Activated naive CD8-positive, alpha-beta T cell treated with anti-CD3 and anti-CD28 coated beads, Interleukin-2, amount 50 U/mL, for 24 hours (primary cell): ENCODE data around the gene RPS14.
"Not testable (repeated sequence)": the region's sequence is repeated elsewhere in the genome, so short reads cannot be mapped to it uniquely, and the experiment has no call there.

Experiments
- ATAC-seq: fragments of 150-1000 bp; cut with Tn5 transposase; one replicate; pipeline ENCODE4 v1.10.0; 2021
- DNase-seq: peaks from one replicate; pipeline ENCODE4 v3.0.0; 2021
- H3K27ac Mint-ChIP-seq: one replicate; pipeline ENCODE4 v1.8.0; 2021; ENCODE audit warnings: mild to moderate bottlenecking, mixed read lengths
- H3K27me3 Mint-ChIP-seq: one replicate; pipeline ENCODE4 v1.8.0; 2021; ENCODE audit warnings: mixed read lengths
- H3K36me3 Mint-ChIP-seq: one replicate; pipeline ENCODE4 v1.8.0; 2021; ENCODE audit warnings: low read depth, mixed read lengths
- H3K4me1 Mint-ChIP-seq: one replicate; pipeline ENCODE4 v1.8.0; 2021; ENCODE audit warnings: mixed read lengths
- H3K4me3 Mint-ChIP-seq: one replicate; pipeline ENCODE4 v1.8.0; 2021; ENCODE audit warnings: mild to moderate bottlenecking, moderate library complexity, mixed read lengths
- H3K9me3 Mint-ChIP-seq: one replicate; pipeline ENCODE4 v1.8.0; 2021; ENCODE audit warnings: mixed read lengths

Gene RPS14

DNA sequence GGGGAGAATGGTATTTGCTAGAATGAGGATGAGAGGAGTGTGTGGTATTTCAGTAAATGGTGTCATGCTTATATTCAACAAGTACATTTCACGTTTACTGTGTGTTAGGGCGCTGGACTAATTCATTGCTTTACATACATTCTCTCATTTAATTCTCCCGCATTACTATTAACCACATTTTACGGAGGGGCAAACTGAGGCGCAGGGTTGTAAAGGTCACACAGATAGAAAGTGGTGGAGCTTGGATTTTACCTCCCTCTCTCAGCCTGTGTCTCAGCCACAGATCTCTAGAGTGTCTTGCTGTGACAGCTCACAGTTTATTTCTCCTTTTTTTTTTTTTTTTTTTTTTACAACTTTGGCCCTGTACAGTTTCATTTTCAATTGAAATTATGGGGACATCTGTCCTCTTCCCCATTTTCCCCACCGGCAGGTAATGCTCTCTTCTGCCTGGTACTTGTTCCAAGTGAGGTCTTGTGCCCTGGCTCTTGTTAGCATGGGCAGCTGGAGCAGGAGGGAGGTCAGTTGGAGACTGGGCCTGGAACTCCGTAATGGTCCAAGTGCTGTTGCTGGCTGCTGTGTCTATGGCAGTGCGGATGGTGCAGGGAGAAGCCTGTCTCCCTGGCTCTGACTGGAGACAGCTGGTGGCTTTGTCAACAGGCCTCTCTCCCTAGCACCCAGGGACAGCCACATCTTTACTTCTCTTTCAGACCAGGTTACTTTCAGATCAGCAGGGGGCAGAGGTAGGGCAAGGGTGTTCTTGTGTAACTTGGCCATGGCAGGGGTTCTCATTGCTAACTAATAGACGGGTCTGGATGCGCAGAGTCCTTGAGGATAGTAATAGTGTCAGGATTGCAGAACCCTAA is 37.9 kb upstream of the RPS14 start:
- H3K4me1 Mint-ChIP-seq = peaks cover 18% of the 10 kb centered on the region

DNA sequence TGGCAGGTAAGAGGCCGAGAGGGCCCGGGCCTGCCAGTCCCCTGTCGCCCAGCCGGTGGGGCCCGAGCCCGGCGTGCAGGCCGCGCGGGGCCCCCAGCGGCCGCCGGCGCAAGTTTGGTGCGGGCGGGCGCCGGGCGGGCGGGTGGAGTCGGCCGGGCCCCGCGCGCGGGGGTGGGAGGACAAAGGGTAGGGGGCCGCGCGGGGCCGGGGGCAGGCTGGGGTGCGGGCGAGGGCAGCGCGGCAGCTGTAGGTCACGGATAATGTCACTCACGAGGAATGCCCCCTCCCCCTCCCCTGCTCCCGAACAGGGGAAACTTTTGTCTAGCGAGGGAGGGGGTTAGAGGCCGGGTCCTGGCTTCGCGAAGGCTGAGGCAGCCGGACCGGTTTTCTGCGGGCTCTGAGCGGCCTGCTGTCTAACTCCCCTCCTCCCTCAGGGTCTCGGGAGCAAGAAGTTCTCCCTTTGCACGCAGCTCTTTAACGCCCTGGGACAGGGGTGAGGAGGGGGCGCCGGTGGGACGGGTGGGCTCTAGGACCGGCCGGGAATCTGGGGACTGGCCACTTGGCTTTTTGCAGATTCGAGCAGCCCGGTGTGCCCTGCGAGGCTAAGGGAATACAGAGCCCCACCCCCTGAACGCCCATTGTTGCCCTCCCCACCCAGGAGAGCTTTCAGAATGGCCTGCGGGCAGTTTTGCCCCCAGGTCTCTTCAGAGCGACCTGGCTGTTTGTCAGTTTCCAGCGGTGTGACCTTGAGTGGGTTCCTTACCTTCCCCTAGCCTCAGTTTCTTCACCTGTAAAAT is 37.1 kb upstream of the RPS14 start:
- peak overlapping the region; percentile 67 for H3K27ac Mint-ChIP-seq
- H3K4me3 Mint-ChIP-seq = peak overlapping the region; percentile 71
- ATAC-seq = peak; percentile 47
- peak; percentile 54 for DNase-seq
- H3K27me3 Mint-ChIP-seq = peaks cover 5% of the 10 kb centered on the region
- no peaks in the 10 kb centered on the region for H3K36me3 Mint-ChIP-seq
- H3K9me3 Mint-ChIP-seq = no peaks in the 10 kb centered on the region
- peaks cover 18% of the 10 kb centered on the region for H3K4me1 Mint-ChIP-seq

More for the DNA sequence above, 37.9 kb upstream of the RPS14 start:
- ATAC-seq (no peak), DNase-seq (no peak)
- Mint-ChIP-seq H3K9me3 (no peaks in the 10 kb centered on the region), H3K27me3 (peaks cover 5% of the 10 kb centered on the region), H3K27ac (peak overlapping the region; percentile 67), H3K4me3 (peak overlapping the region; percentile 71), H3K36me3 (no peaks in the 10 kb centered on the region)

DNA sequence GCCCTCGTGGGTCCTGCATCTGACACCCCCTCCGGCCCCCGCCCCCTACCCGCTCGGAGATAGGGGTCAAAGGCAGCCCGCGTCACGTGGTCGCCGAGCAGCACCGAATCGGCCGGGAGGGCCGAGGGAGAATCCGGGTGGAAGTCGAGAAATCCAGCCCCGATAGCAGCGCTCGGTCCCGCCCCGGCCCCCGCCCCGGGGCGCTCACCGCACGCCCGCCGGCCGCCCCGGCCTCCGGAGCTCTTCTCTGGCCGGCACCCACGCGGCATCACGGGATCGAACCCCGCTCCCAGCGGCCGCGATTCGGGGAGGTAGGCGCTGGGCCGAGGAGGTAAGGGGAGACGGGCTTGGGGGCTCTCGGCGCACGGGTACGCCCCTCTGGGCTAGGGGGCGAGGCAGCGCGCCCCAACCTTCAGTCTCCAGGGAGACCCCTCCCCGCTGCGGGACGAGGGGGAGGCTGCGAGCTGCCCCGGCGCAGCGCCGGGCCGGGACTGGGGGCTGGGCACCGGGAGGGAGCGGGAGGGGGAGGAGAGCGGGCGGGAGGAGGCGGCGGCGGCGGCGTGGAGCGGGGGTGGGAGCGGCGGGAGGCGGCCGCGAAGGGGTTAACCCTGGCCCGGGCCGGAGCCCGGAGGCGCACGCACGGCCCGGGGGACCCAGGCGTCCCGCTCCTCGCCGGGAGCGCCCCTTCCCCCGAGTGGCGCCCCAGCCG is 36.3 kb upstream of the RPS14 start:
- peak overlapping the region; percentile 67 for H3K4me3 Mint-ChIP-seq
- peak; percentile 16 for ATAC-seq
- H3K9me3 Mint-ChIP-seq = no peaks in the 10 kb centered on the region
- H3K4me1 Mint-ChIP-seq = peaks cover 18% of the 10 kb centered on the region
- no peaks in the 10 kb centered on the region for H3K36me3 Mint-ChIP-seq
- H3K27me3 Mint-ChIP-seq = peaks cover 5% of the 10 kb centered on the region
- peak; percentile 38 for DNase-seq
- no peak overlapping the region for H3K27ac Mint-ChIP-seq

GRCh38 chr5:150484964-150485692 is 35.6 kb upstream of the RPS14 start:
- Mint-ChIP-seq H3K4me3 (peak overlapping the region; percentile 67), H3K36me3 (no peaks in the 10 kb centered on the region), H3K27me3 (peaks cover 5% of the 10 kb centered on the region), H3K9me3 (no peaks in the 10 kb centered on the region), H3K27ac (peak overlapping the region; percentile 50), H3K4me1 (peaks cover 18% of the 10 kb centered on the region)
- ATAC-seq (no peak), DNase-seq (no peak)

- H3K36me3 Mint-ChIP-seq = no peaks in the 10 kb centered on the region
- H3K9me3 Mint-ChIP-seq = no peaks in the 10 kb centered on the region
- DNase-seq = no peak
- ATAC-seq = no peak
- H3K27ac Mint-ChIP-seq = no peak overlapping the region
- peaks cover 3% of the 10 kb centered on the region for H3K4me1 Mint-ChIP-seq
- H3K27me3 Mint-ChIP-seq = peaks cover 5% of the 10 kb centered on the region
- no peak overlapping the region for H3K4me3 Mint-ChIP-seq
Measured at GRCh38 chr5:150481972-150482406, 32.5 kb upstream of the RPS14 start.

DNA sequence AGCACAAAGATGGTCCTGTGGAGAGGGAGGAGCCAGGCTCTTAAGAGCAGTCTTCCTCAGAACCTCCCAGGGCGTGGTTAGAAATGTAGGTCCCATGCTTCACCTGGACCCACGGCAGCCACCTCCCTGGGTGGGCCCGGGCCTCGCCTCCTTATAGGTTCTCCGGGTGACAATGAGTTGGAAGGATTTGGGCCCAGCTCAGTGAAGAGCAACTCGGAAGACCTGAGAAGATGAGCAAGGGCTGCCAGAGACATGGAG is 32.1 kb upstream of the RPS14 start:
- ATAC-seq = no peak
- Mint-ChIP-seq H3K27ac (no peak overlapping the region), H3K27me3 (peaks cover 8% of the 10 kb centered on the region), H3K36me3 (no peaks in the 10 kb centered on the region), H3K4me1 (peaks cover 5% of the 10 kb centered on the region), H3K4me3 (no peak overlapping the region), H3K9me3 (no peaks in the 10 kb centered on the region)
- no peak for DNase-seq

- Mint-ChIP-seq H3K27me3 (peaks cover 5% of the 10 kb centered on the region), H3K9me3 (no peaks in the 10 kb centered on the region), H3K27ac (no peak overlapping the region), H3K4me1 (peaks cover 4% of the 10 kb centered on the region), H3K36me3 (no peaks in the 10 kb centered on the region), H3K4me3 (no peak overlapping the region)
- DNase-seq (no peak), ATAC-seq (no peak)
Measured at GRCh38 chr5:150479416-150479815, 29.9 kb upstream of the RPS14 start.

- not testable (repeated sequence) for DNase-seq, H3K4me1 Mint-ChIP-seq, H3K9me3 Mint-ChIP-seq, H3K36me3 Mint-ChIP-seq, H3K27me3 Mint-ChIP-seq, ATAC-seq, H3K4me3 Mint-ChIP-seq
- peak overlapping the region; percentile 46 for H3K27ac Mint-ChIP-seq
Measured at GRCh38 chr5:150476568-150476967, 27.0 kb upstream of the RPS14 start.

DNA sequence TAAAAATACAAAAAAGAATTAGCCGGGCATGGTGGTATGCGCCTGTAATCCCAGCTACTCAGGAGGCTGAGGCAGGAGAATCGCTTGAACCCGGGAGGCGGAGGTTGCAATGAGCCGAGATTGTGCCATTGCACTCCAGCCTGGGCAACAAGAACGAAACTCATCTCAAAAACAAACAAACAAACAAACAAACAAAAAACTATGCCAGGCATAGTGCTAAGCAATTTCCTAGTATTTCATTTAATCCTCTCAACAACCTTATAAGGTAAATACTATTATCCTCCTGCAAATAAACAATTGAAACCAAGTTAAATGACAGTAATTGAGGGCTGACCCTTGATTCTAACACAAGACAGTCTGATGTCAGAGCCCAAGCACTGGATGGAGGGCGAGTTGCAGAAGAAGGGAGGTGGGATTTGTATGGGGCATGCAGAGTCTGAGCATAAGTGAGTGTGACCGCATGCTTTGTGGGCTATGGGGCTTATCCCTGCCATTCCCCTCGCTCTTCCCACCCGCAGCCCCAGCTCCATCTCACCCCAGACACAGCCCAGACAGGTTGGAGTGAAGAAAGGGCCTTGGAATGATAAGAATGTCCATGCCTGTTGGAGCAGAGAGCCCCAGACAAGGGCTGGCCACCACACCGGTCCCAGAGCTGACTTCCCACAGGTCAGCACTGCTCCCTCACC is 24.3 kb upstream of the RPS14 start:
- Mint-ChIP-seq H3K4me3 (no peak overlapping the region), H3K9me3 (no peaks in the 10 kb centered on the region), H3K27me3 (peaks cover 5% of the 10 kb centered on the region), H3K36me3 (no peaks in the 10 kb centered on the region), H3K4me1 (peaks cover 4% of the 10 kb centered on the region), H3K27ac (no peak overlapping the region)
- ATAC-seq (no peak), DNase-seq (no peak)

GRCh38 chr5:150469718-150470469 is 20.4 kb upstream of the RPS14 start:
- Mint-ChIP-seq H3K27ac (no peak overlapping the region), H3K9me3 (no peaks in the 10 kb centered on the region), H3K4me3 (no peak overlapping the region), H3K36me3 (no peaks in the 10 kb centered on the region), H3K27me3 (no peaks in the 10 kb centered on the region), H3K4me1 (no peaks in the 10 kb centered on the region)
- ATAC-seq (no peak), DNase-seq (no peak)

GRCh38 chr5:150468206-150468605 is 18.7 kb upstream of the RPS14 start:
- Mint-ChIP-seq H3K9me3 (no peaks in the 10 kb centered on the region), H3K4me3 (no peak overlapping the region), H3K27ac (no peak overlapping the region), H3K27me3 (no peaks in the 10 kb centered on the region), H3K4me1 (no peaks in the 10 kb centered on the region), H3K36me3 (no peaks in the 10 kb centered on the region)
- ATAC-seq (no peak), DNase-seq (no peak)

- no peak overlapping the region for H3K27ac Mint-ChIP-seq
- ATAC-seq (no peak), DNase-seq (no peak)
- H3K4me1 Mint-ChIP-seq = peaks cover 4% of the 10 kb centered on the region
- H3K9me3 Mint-ChIP-seq = no peaks in the 10 kb centered on the region
- H3K27me3 Mint-ChIP-seq = no peaks in the 10 kb centered on the region
- H3K4me3 Mint-ChIP-seq = no peak overlapping the region
- no peaks in the 10 kb centered on the region for H3K36me3 Mint-ChIP-seq
Measured at GRCh38 chr5:150465927-150466326, 16.4 kb upstream of the RPS14 start.

GRCh38 chr5:150464554-150465012 is 15.0 kb upstream of the RPS14 start:
- Mint-ChIP-seq H3K36me3 (no peaks in the 10 kb centered on the region), H3K9me3 (no peaks in the 10 kb centered on the region), H3K4me3 (no peak overlapping the region), H3K4me1 (peaks cover 8% of the 10 kb centered on the region), H3K27ac (no peak overlapping the region), H3K27me3 (no peaks in the 10 kb centered on the region)
- DNase-seq (no peak), ATAC-seq (no peak)
